Kidney (tissue), 14 donors: ENCODE data around the gene SLC6A17. TPM values are rescaled to one million over a fixed set of nuclear protein-coding genes. Genes with fewer than 3 reads are reported as not detected.

Experiments used
- DNase-seq, 5 donors: peaks; one replicate each; pipeline ENCODE4 v3.0.0-alpha.2; 2013 to 2020
- FAIRE-seq: peaks from 2 replicates; lab custom pipeline; 2012; peaks lifted over from hg19 to GRCh38; lab: Jason Lieb, UNC
- H3K27ac ChIP-seq, 2 donors: one replicate each; pipeline ENCODE4 v1.7.0; 2013; ENCODE audit warnings: low read depth in 2 of 2, low read length in 2 of 2, inconsistent platforms in 1 of 2
- H3K27me3 ChIP-seq: one replicate; pipeline ENCODE4 v1.7.1; 2013; ENCODE audit warnings: low read length, inconsistent platforms; ENCODE audit not compliant: control insufficient read depth, insufficient read depth
- H3K36me3 ChIP-seq, 3 donors: one replicate each; pipeline versions ENCODE4 v1.7.0 to v1.7.1; 2013; ENCODE audit warnings: low read length in 3 of 3, control low read depth in 1 of 3, inconsistent platforms in 1 of 3; ENCODE audit not compliant: insufficient read depth in 3 of 3, control insufficient read depth in 2 of 3
- H3K4me1 ChIP-seq, 3 donors: one replicate each; pipeline versions ENCODE4 v1.7.0 to v1.7.1; 2013; ENCODE audit warnings: low read length in 3 of 3, inconsistent platforms in 1 of 3, low read depth in 1 of 3; ENCODE audit not compliant: control insufficient read depth in 2 of 3, insufficient read depth in 2 of 3
- H3K4me3 ChIP-seq, 3 donors: one replicate each; pipeline versions ENCODE4 v1.7.0 to v1.8.1; 2013; ENCODE audit warnings: low read length in 3 of 3, control low read depth in 1 of 3, inconsistent platforms in 1 of 3
- H3K9ac ChIP-seq, 3 donors: one replicate each; pipeline versions ENCODE4 v1.7.0 to v1.7.1; 2013; ENCODE audit warnings: low read length in 3 of 3, control low read depth in 1 of 3, inconsistent platforms in 1 of 3
- H3K9me3 ChIP-seq, 3 donors: one replicate each; pipeline versions ENCODE4 v1.7.0 to v1.7.1; 2013; ENCODE audit warnings: low read length in 3 of 3, control low read depth in 1 of 3, inconsistent platforms in 1 of 3; ENCODE audit not compliant: control insufficient read depth in 2 of 3, insufficient read depth in 1 of 3
- intact Hi-C: fragments of 100-400 bp; cut with DNase I; formaldehyde crosslinking; loops from one replicate; pipeline ENCODE4 v1.11.1; 2022
- polyA plus RNA-seq: library from polyadenylated mRNA; stranded (reverse); fragments of 350-450 nt; fragmentation: Illumina TruSeq; extraction: RNeasy Lipid Tissue Mini Kit (QIAGEN cat#74804); gene quantifications from one replicate; pipeline ENCODE4 v1.2.3, GENCODE V29; 2014; ENCODE audit warnings: low read depth, low replicate concordance; ENCODE audit not compliant: insufficient read depth
- total RNA-seq: library from RNA; stranded (reverse); fragmentation: NEBNext Ultra II Directional; extraction: Animal tissue kit (Norgen Biotek cat#: 25700); gene quantifications from one replicate; pipeline ENCODE4 v1.2.1, GENCODE V29; 2021
- TF ChIP-seq, protein P1 (sequence below): IDR thresholded peaks from 3 replicates; pipeline ENCODE4 v1.5.1; 2012; ENCODE audit warnings: mild to moderate bottlenecking, moderate library complexity, borderline replicate concordance; ENCODE audit not compliant: insufficient read depth; ENCODE audit errors: extremely low read depth
- donor health status: control.
- donor health status: control.
- donor health status: control.
- donor health status: control.
- donor health status: control.
- donor health status: DM: yes; HTN: yes; CAD: no.
- donor health status: Normal renal cell carcinoma (clear cell type).

SLC6A17 gene
- total and polyA plus RNA-seq, 2 donors from 2014 or later: 1.7 to 2.3 TPM

DNA sequence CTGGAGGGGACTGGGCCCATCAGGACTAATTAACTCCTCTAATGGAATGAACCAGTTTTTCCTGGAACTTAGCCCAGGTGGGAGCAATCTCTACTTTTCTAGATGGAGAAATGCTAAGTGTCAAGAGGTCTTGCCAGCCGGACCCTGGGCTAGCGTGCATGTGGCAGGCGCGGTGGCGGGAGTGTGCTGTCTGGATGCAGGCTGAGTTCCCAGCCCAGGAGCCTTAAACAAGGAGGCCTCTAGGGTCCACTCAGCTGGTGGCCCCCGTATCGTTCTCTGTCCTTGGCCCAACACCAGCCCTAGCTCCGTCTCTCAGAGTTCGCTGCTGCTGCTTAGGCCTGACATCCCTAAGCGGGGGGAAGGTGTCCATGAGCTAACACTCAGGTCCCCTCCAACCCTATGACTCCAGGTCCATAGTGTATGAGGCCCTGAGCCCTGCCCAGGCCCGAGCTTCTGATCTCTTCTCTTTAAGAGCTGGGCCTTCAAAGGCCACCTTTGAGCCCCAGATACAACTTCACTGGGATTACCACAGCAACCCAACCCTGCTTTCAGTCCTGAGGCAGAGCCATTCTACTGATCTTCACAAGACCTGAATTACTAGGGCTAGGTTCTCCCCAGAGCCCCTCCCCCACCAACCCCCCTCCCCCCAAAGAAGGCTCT, 56.1 kb downstream of the SLC6A17 start:
- Histone ChIP-seq H3K27ac (no peak overlapping the region), H3K36me3 (no peaks in the 10 kb centered on the region), H3K27me3 (peaks cover 7% of the 10 kb centered on the region), H3K4me1 (peaks cover 0 to 14% (median 0%) of the 10 kb centered on the region in 3 donors), H3K9ac (no peak overlapping the region), H3K9me3 (no peaks in the 10 kb centered on the region), H3K4me3 (no peak overlapping the region)
- DNase-seq (no peak), FAIRE-seq (no peak)
- TF ChIP-seq, protein P1, sequence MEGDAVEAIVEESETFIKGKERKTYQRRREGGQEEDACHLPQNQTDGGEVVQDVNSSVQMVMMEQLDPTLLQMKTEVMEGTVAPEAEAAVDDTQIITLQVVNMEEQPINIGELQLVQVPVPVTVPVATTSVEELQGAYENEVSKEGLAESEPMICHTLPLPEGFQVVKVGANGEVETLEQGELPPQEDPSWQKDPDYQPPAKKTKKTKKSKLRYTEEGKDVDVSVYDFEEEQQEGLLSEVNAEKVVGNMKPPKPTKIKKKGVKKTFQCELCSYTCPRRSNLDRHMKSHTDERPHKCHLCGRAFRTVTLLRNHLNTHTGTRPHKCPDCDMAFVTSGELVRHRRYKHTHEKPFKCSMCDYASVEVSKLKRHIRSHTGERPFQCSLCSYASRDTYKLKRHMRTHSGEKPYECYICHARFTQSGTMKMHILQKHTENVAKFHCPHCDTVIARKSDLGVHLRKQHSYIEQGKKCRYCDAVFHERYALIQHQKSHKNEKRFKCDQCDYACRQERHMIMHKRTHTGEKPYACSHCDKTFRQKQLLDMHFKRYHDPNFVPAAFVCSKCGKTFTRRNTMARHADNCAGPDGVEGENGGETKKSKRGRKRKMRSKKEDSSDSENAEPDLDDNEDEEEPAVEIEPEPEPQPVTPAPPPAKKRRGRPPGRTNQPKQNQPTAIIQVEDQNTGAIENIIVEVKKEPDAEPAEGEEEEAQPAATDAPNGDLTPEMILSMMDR: no peak
- intact Hi-C loops: loop anchor here (5.0 kb wide), 1 partner anchor 106 kb away; no protein-coding TSS in a partner anchor

DNA sequence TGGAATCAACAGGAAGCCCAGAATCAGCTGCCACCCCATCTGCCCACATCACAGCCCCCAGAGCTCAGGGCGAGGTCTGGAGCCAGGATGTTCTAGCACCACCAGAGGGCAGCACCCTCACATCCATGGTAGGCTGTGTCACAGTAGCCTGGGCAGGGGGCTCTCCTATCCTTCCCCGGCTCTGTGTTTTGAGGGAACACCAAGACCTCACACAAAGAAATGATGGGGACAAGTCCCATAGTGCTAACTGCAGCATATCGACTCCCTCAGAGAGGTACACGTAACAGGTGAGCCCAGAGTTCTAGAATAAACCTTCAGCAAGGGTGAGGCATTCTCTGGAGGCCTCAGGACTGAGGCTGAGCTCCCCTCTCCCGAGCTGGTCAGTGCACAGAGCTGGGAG, 57.5 kb downstream of the SLC6A17 start:
- H3K27me3 ChIP-seq: peaks cover 11% of the 10 kb centered on the region
- H3K4me3 ChIP-seq: no peak overlapping the region
- DNase-seq: peak in 4 of 5 donors; percentile 59 to 79 (median 74)
- TF ChIP-seq, protein P1: peak; percentile 87
- no peak overlapping the region for H3K9ac ChIP-seq
- no peak for FAIRE-seq
- peaks cover 0 to 17% (median 0%) of the 10 kb centered on the region in 3 donors for H3K4me1 ChIP-seq
- no peak overlapping the region for H3K27ac ChIP-seq
- no peaks in the 10 kb centered on the region for H3K9me3 ChIP-seq
- intact Hi-C loops: loop anchor here (5.0 kb wide), 1 partner anchor 104 kb away; no protein-coding TSS in a partner anchor
- H3K36me3 ChIP-seq: no peaks in the 10 kb centered on the region

DNA sequence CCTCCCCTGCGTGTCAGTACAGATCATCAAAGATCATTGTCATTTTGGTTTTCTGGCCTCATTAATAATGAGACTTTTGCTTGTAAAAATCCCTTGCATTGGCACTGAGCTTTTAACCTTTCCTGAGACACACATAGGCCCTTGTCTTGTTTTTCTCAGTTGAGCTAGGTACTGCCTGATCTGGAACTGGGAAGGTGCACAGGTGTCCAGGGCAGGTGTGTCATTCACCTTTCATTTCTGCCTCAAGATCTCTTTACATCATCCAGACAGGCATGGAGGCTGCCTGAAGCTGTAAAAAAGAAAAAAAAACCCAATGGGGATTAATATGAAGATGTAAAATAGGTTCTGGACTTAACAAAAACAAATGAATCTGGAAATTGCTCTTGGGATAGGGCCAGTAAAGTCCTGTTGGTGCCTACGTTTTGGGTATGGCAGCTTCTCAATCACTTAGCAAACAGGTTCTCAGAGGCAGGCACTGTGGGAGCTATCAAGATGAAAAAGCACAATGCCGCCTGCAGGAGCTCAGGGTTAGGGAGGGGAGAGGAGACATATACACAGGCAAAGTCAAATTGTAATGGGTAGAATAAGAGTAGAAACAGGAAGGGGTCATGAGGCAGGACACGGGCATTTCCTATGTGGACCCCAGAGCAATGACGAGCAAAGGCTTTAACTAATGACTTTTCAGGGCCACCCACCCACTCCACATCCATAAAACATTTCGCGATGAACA, 58.8 kb downstream of the SLC6A17 start:
- TF ChIP-seq, protein P1: no peak
- intact Hi-C loops: loop anchor here (5.0 kb wide), 1 partner anchor 103 kb away; no protein-coding TSS in a partner anchor
- Histone ChIP-seq H3K27ac (peak overlapping the region; percentile 93 to 95), H3K27me3 (peaks cover 11% of the 10 kb centered on the region), H3K9ac (peak overlapping the region in 2 of 3 donors; percentile 66 to 73), H3K4me1 (peaks cover 0 to 22% (median 0%) of the 10 kb centered on the region in 3 donors), H3K36me3 (no peaks in the 10 kb centered on the region), H3K4me3 (peak overlapping the region in 1 of 3 donors; percentile 56), H3K9me3 (no peaks in the 10 kb centered on the region)
- DNase-seq (no peak), FAIRE-seq (no peak)
